CD14-positive monocyte (primary cell): Measurements from ENCODE around the gene BICD1. TPM values are rescaled to one million over a fixed set of nuclear protein-coding genes. Genes with fewer than 3 reads are reported as not detected.

ENCODE experiments used
- DNase-seq, 3 donors: peaks; one replicate each; pipeline ENCODE4 v3.0.0-alpha.2; 2011 to 2022
- H2AFZ ChIP-seq: 2 replicates; pipeline ENCODE4 v1.6.0; 2012; ENCODE audit warnings: mild to moderate bottlenecking, low read depth, low read length, inconsistent platforms; ENCODE audit not compliant: insufficient read depth, poor library complexity, severe bottlenecking
- H3K27ac ChIP-seq, 2 donors: 1 replicate in 1 of 2; 2 replicates in 1 of 2; pipeline ENCODE4 v1.5.1; 2012 to 2013; ENCODE audit warnings: low read length in 2 of 2, control low read depth in 1 of 2, inconsistent platforms in 1 of 2, low read depth in 1 of 2, mild to moderate bottlenecking in 1 of 2
- H3K27me3 ChIP-seq, 2 donors: one replicate each; pipeline versions ENCODE4 v1.6.0 to v1.6.1; 2011 to 2013; ENCODE audit warnings: low read length in 2 of 2; ENCODE audit not compliant: control insufficient read depth in 2 of 2, insufficient read depth in 2 of 2
- H3K36me3 ChIP-seq, 2 donors: replicated peaks in 1 of 2; 1 replicate in 1 of 2; 2 replicates in 1 of 2; pipeline versions ENCODE4 v1.5.1 to v1.6.1; 2012 to 2013; ENCODE audit warnings: low read length in 2 of 2, control low read depth in 1 of 2, inconsistent platforms in 1 of 2, mild to moderate bottlenecking in 1 of 2; ENCODE audit not compliant: insufficient read depth in 2 of 2, control insufficient read depth in 1 of 2
- H3K4me1 ChIP-seq, 2 donors: 1 replicate in 1 of 2; 2 replicates in 1 of 2; pipeline versions ENCODE4 v1.5.1 to v1.6.1; 2012 to 2013; ENCODE audit warnings: low read length in 2 of 2, control low read depth in 1 of 2, inconsistent platforms in 1 of 2, mild to moderate bottlenecking in 1 of 2, moderate library complexity in 1 of 2; ENCODE audit not compliant: insufficient read depth in 2 of 2, control insufficient read depth in 1 of 2
- H3K4me2 ChIP-seq: replicated peaks from 2 replicates; pipeline ENCODE3; 2012; ENCODE audit warnings: low read length, moderate library complexity, mild to moderate bottlenecking; ENCODE audit not compliant: poor library complexity, severe bottlenecking; ENCODE audit errors: extremely low read depth
- H3K4me3 ChIP-seq, 3 experiments: fragments of 200-600 bp in 1 of 3; sonication (generic) in 1 of 3; replicated peaks in 1 of 3; 1 replicate in 2 of 3; 2 replicates in 1 of 3; pipeline ENCODE4 v1.5.1; 2011 to 2013; ENCODE audit warnings: low read length in 3 of 3, mild to moderate bottlenecking in 3 of 3, control low read depth in 2 of 3, low read depth in 2 of 3, inconsistent platforms in 1 of 3, moderate library complexity in 1 of 3
- H3K79me2 ChIP-seq: 2 replicates; pipeline ENCODE4 v1.6.0; 2012; ENCODE audit warnings: mild to moderate bottlenecking, control low read depth, inconsistent platforms, low read length, moderate library complexity; ENCODE audit not compliant: insufficient read depth
- H3K9ac ChIP-seq: 2 replicates; pipeline ENCODE4 v1.6.0; 2017; ENCODE audit warnings: low read length, mild to moderate bottlenecking; ENCODE audit not compliant: insufficient read depth, poor library complexity, severe bottlenecking
- H3K9me3 ChIP-seq, 2 donors: replicated peaks in 1 of 2; 1 replicate in 1 of 2; 2 replicates in 1 of 2; pipeline versions ENCODE4 v1.5.1 to v1.6.1; 2012 to 2013; ENCODE audit warnings: low read length in 2 of 2, control low read depth in 1 of 2; ENCODE audit not compliant: control insufficient read depth in 1 of 2, insufficient read depth in 1 of 2
- H4K20me1 ChIP-seq: 2 replicates; pipeline ENCODE4 v1.6.0; 2012; ENCODE audit warnings: mild to moderate bottlenecking, low read length, control low read depth, moderate library complexity; ENCODE audit not compliant: insufficient read depth
- H3K27ac Mint-ChIP-seq, 7 donors: one replicate each; pipeline ENCODE4 v1.8.0; 2020; ENCODE audit warnings: mild to moderate bottlenecking in 7 of 7, mixed read lengths in 7 of 7, moderate library complexity in 6 of 7, inconsistent platforms in 2 of 7
- H3K27me3 Mint-ChIP-seq, 3 donors: one replicate each; pipeline ENCODE4 v1.8.0; 2021 to 2022; ENCODE audit warnings: low read depth in 3 of 3, mild to moderate bottlenecking in 3 of 3, mixed read lengths in 3 of 3, moderate library complexity in 3 of 3, inconsistent platforms in 1 of 3
- H3K36me3 Mint-ChIP-seq, 2 donors: one replicate each; pipeline ENCODE4 v1.8.0; 2020; ENCODE audit warnings: mixed read lengths in 2 of 2, inconsistent platforms in 1 of 2, mild to moderate bottlenecking in 1 of 2
- H3K4me1 Mint-ChIP-seq: one replicate; pipeline ENCODE4 v1.8.0; 2020; ENCODE audit warnings: mild to moderate bottlenecking, mixed read lengths
- H3K4me3 Mint-ChIP-seq, 2 donors: one replicate each; pipeline ENCODE4 v1.8.0; 2020; ENCODE audit warnings: mild to moderate bottlenecking in 2 of 2, mixed read lengths in 2 of 2, moderate library complexity in 1 of 2
- H3K9me3 Mint-ChIP-seq, 7 donors: one replicate each; pipeline ENCODE4 v1.8.0; 2020 to 2022; ENCODE audit warnings: mixed read lengths in 7 of 7, mild to moderate bottlenecking in 6 of 7, moderate library complexity in 6 of 7, inconsistent platforms in 2 of 7
- WGBS: methylation state at CpG from one replicate; pipeline ENCODE4 v1.1.5; 2013; ENCODE audit warnings: missing lambda C conversion rate; ENCODE audit not compliant: insufficient coverage; 5-methylcytosine and 5-hydroxymethylcytosine counted together
- intact Hi-C, 2 donors: fragments of 100-400 bp; cut with micrococcal nuclease; formaldehyde crosslinking; loops; one replicate each; pipeline versions ENCODE4 v1.15.0 to v1.15.1; 2023
- polyA plus RNA-seq, 3 donors: library from polyadenylated mRNA; depleted of rRNA in 1 of 3; unstranded in 2 of 3; stranded (reverse) in 1 of 3; fragments of 300-500 nt in 2 of 3; fragments of >200 nt in 1 of 3; fragmentation: Illumina TruSeq in 2 of 3; gene quantifications; 1 replicate in 2 of 3; 2 replicates in 1 of 3; pipeline ENCODE4 v1.2.3, GENCODE V29; 2012 to 2021
- TF ChIP-seq, protein P1 (sequence below): fragments of 200-600 bp; IDR thresholded peaks from one replicate; pipeline ENCODE4 v1.8.0; 2022; ENCODE audit warnings: antibody characterized with exemption, mild to moderate bottlenecking

Gene BICD1
- polyA plus RNA-seq, 3 donors, result 0.55 to 2.1 (median 1.6) TPM

- no peak overlapping the region for H3K4me3 ChIP-seq
- no peak overlapping the region for H3K27ac ChIP-seq
- H3K4me2 ChIP-seq, result no peak overlapping the region
- Mint-ChIP-seq H3K4me1 (peaks cover 13% of the 10 kb centered on the region), H3K9me3 (no peaks in the 10 kb centered on the region), H3K4me3 (no peak overlapping the region), H3K36me3 (no peaks in the 10 kb centered on the region), H3K27me3 (peaks cover 0 to 3% (median 0%) of the 10 kb centered on the region in 3 donors), H3K27ac (no peak overlapping the region)
- no CpG with 5 or more reads among the region's 4 CpGs for WGBS
- no peaks in the 10 kb centered on the region for H3K27me3 ChIP-seq
- H3K36me3 ChIP-seq, result no peaks in the 10 kb centered on the region
- H2AFZ ChIP-seq, result no peak overlapping the region
- peaks cover 0 to 9% of the 10 kb centered on the region in 2 donors for H3K4me1 ChIP-seq
- intact Hi-C loops, result no loop called here
- DNase-seq, result no peak
- no peaks in the 10 kb centered on the region for H4K20me1 ChIP-seq
- no peaks in the 10 kb centered on the region for H3K9me3 ChIP-seq
- H3K79me2 ChIP-seq, result no peaks in the 10 kb centered on the region
- TF ChIP-seq, protein P1, sequence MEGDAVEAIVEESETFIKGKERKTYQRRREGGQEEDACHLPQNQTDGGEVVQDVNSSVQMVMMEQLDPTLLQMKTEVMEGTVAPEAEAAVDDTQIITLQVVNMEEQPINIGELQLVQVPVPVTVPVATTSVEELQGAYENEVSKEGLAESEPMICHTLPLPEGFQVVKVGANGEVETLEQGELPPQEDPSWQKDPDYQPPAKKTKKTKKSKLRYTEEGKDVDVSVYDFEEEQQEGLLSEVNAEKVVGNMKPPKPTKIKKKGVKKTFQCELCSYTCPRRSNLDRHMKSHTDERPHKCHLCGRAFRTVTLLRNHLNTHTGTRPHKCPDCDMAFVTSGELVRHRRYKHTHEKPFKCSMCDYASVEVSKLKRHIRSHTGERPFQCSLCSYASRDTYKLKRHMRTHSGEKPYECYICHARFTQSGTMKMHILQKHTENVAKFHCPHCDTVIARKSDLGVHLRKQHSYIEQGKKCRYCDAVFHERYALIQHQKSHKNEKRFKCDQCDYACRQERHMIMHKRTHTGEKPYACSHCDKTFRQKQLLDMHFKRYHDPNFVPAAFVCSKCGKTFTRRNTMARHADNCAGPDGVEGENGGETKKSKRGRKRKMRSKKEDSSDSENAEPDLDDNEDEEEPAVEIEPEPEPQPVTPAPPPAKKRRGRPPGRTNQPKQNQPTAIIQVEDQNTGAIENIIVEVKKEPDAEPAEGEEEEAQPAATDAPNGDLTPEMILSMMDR, result no peak
- no peak overlapping the region for H3K9ac ChIP-seq
These were observed 189.9 kb downstream of the BICD1 start for GRCh38 chr12:32296567-32296966.

GRCh38 chr12:32298917-32299316, 192.3 kb downstream of the BICD1 start:
- H3K4me1 Mint-ChIP-seq, result peaks cover 5% of the 10 kb centered on the region
- TF ChIP-seq, protein P1, result no peak
- no peaks in the 10 kb centered on the region for H3K9me3 ChIP-seq
- DNase-seq, result no peak
- H3K27me3 Mint-ChIP-seq, result peaks cover 0 to 3% (median 0%) of the 10 kb centered on the region in 3 donors
- no peaks in the 10 kb centered on the region for H3K27me3 ChIP-seq
- H3K9ac ChIP-seq, result no peak overlapping the region
- no peaks in the 10 kb centered on the region for H4K20me1 ChIP-seq
- no peak overlapping the region for H3K4me3 ChIP-seq
- H3K36me3 Mint-ChIP-seq, result no peaks in the 10 kb centered on the region
- no peaks in the 10 kb centered on the region for H3K36me3 ChIP-seq
- H3K4me3 Mint-ChIP-seq, result no peak overlapping the region
- H3K27ac Mint-ChIP-seq, result no peak overlapping the region
- no CpG with 5 or more reads among the region's 3 CpGs for WGBS
- no peaks in the 10 kb centered on the region for H3K4me1 ChIP-seq
- H3K79me2 ChIP-seq, result no peaks in the 10 kb centered on the region
- no peak overlapping the region for H3K27ac ChIP-seq
- no peak overlapping the region for H2AFZ ChIP-seq
- no peaks in the 10 kb centered on the region for H3K9me3 Mint-ChIP-seq
- no peak overlapping the region for H3K4me2 ChIP-seq
- intact Hi-C loops, result no loop called here
